GM12874 (cell line): ENCODE data around the gene PPP1R2C.

Experiments used
- TF ChIP-seq, protein P1 (sequence below): IDR thresholded peaks from 2 replicates; pipeline ENCODE4 v1.5.1; 2011; ENCODE audit warnings: low read depth, mild to moderate bottlenecking, control low read depth, low read length, moderate library complexity; ENCODE audit not compliant: insufficient read depth

PPP1R2C gene

DNA sequence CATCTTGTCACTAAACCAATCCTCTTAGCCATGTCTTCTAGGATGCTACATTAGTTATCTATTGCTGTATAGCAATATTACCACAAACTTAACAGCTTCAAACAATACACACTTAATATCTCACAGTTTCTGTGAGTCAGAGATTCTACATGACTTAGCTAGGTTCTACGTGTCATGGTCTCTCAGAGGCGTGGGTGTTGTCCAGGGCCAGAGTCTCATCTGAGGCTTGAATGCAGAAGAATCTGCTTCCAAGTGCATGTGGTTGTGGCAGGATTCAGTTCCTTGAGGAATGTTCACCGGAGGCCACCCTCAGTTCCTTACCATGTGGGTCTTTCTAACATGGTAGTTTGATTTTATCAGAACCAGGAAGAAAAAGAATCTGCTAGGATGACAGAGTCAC, 26.4 kb downstream of the PPP1R2C start:
- TF ChIP-seq, protein P1, sequence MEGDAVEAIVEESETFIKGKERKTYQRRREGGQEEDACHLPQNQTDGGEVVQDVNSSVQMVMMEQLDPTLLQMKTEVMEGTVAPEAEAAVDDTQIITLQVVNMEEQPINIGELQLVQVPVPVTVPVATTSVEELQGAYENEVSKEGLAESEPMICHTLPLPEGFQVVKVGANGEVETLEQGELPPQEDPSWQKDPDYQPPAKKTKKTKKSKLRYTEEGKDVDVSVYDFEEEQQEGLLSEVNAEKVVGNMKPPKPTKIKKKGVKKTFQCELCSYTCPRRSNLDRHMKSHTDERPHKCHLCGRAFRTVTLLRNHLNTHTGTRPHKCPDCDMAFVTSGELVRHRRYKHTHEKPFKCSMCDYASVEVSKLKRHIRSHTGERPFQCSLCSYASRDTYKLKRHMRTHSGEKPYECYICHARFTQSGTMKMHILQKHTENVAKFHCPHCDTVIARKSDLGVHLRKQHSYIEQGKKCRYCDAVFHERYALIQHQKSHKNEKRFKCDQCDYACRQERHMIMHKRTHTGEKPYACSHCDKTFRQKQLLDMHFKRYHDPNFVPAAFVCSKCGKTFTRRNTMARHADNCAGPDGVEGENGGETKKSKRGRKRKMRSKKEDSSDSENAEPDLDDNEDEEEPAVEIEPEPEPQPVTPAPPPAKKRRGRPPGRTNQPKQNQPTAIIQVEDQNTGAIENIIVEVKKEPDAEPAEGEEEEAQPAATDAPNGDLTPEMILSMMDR: no peak

DNA sequence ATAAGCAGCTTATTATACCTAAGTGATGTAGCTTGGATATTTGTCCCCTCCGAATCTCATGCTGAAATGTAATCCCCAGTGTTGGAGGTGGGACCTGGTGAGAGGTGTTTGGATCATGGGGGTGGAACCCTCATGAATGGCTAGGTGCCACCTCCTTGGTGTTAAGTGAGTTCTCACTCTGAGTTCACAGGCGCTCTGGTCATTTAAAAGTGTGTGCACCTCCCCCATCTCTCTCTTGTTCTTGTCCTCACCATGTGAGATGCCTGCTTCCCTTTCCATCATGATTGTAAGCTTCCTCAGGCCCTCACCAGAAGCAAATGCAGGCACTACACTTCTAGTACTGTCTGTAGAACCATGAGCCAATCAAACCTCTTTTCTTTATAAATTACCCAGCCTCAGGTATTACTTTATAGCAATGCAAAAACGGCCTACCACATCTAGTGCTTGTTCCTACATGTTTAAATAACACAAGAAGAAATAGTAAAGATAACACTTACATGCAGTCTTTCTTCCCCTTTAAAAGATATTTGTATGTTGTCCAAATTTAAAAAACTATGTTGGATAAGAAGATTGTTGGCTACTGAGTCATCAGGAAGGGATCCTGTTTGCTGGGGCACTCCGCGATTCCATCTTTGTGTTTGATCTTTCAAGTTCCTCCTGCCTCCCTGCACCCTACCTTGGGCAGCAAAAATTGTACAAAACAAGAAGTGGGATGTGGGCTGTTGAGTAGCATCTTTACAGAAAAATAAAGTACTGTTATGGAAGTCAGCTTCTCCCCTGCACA, 29.7 kb downstream of the PPP1R2C start:
- TF ChIP-seq, protein P1: no peak

DNA sequence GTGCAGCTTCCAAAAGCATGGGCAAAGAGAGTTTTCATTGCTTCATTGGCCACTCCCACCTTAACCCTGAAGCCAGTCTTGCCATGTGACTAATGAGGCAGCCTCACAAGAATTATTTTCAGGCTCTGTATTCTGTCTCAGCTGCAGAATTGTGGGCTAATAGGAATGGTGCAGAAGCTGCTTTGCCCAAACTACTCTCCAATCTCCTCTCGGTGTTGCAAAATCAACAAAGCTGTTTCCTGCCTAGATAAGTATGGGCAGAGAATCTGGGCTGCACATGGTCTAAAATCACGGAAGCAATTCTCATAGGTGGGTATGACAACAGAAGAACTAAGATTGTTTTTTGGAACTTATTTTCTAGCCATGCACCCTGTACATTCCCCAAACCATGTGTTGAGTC, 31.4 kb downstream of the PPP1R2C start:
- TF ChIP-seq, protein P1: no peak

DNA sequence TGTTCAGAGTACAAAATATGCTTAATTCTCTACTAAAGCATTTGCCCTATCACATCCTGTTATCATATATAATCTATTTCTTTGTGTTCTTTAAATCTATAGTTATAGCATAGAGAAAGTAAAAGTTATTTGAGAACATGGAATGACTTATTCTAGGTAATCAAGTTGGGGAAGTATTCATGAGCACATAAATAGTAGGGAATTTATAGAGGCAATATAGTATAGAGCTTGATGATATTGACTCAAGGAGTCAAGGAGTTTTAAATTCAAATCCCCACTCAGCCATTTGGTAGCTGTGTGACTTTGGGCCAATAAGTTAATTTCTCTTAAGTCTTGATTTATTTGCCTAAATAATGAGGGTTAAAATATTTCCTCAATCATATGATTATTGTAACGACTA, 37.5 kb downstream of the PPP1R2C start:
- TF ChIP-seq, protein P1: no peak

DNA sequence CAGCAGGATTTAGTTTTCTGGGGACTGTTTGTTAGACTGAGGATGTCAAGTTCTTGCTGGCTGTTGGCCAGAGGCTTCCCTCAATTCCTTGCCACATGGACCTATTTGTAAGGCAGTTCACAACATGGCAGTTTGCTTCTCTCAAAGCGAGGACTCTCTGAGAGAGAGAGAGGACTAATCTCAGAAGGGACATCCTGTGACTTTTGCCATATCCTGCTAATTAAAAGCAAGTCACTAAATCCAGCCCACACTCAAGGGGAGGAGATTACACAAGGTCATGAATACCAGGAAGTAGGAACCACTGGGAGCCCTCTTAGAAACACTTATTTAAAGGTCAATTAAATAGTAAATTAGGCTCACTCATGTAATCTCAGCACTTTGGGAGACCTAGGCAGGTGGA, 38.2 kb downstream of the PPP1R2C start:
- TF ChIP-seq, protein P1: no peak

DNA sequence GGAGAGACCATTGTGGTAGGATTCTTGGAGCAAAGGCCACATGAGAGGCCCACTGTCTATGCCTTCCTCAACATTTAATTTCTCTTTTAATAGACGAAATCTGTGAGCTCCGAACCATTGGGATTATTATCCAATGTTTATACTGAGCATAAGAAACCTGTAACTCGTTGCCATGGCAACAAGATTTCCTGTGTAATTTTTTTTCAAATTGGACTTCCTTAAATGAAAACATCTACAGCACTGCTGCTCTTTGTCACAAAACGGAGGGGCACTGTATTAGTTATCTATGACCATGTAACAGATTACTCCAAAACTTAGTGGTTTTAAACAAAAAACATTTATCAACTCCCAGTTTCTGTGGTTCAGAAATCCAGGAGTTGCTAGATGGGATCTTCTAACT, 38.7 kb downstream of the PPP1R2C start:
- TF ChIP-seq, protein P1: no peak

DNA sequence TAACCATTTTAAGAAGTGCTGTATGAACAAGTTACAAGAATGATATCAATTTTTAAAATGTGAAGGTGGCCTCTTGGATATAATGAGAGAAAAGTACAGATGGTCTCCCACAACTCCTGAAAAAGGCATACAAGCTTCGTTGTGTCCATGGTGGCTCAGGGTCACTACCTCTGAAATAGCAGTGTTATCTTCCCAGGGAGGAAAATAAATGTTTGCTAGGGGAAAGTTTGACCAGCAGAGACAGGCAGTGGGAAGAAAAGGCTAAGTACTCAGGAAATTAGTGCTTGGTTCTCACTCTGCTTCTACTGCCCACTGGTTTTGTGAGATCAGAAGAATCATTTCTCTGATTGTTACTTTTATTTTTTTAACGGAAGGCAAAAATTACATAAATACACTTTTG, 39.4 kb downstream of the PPP1R2C start:
- TF ChIP-seq, protein P1: no peak
